Bronchial epithelial cell (primary cell): ENCODE data around the gene MRPL41. TPM values are rescaled to one million over a fixed set of nuclear protein-coding genes. Genes with fewer than 3 reads are reported as not detected.

Experiments
- DNase-seq: peaks from one replicate; pipeline ENCODE4 v3.0.0-alpha.2; 2010; ENCODE audit warnings: low read depth
- FAIRE-seq: peaks from 2 replicates; lab custom pipeline; 2011; peaks lifted over from hg19 to GRCh38; lab: Jason Lieb, UNC
- H3K27me3 ChIP-seq: 2 replicates; pipeline ENCODE4 v1.5.1; 2011; ENCODE audit warnings: low read length; ENCODE audit not compliant: control insufficient read depth, insufficient read depth
- H3K36me3 ChIP-seq: 2 replicates; pipeline ENCODE4 v1.5.1; 2011; ENCODE audit warnings: low read length; ENCODE audit not compliant: control insufficient read depth, insufficient read depth
- H3K4me3 ChIP-seq: 2 replicates; pipeline ENCODE4 v1.5.1; 2011; ENCODE audit warnings: mild to moderate bottlenecking, low read depth, low read length, control low read depth
- total RNA-seq: library from RNA; depleted of rRNA; stranded (reverse); fragments of >200 nt; gene quantifications from 2 replicates; pipeline ENCODE4 v1.2.1, GENCODE V29; 2014
- TF ChIP-seq, protein P1 (sequence below): IDR thresholded peaks from 2 replicates; pipeline ENCODE4 v1.5.1; 2011; ENCODE audit warnings: mild to moderate bottlenecking, moderate library complexity, low read length, control low read depth, inconsistent platforms; ENCODE audit not compliant: insufficient read depth, severe bottlenecking

The MRPL41 gene
- total RNA-seq, 1 donor from 2014 or later = 64.2 TPM

- Histone ChIP-seq H3K4me3 (no peak overlapping the region), H3K27me3 (no peaks in the 10 kb centered on the region), H3K36me3 (peaks cover 29% of the 10 kb centered on the region)
- TF ChIP-seq, protein P1, sequence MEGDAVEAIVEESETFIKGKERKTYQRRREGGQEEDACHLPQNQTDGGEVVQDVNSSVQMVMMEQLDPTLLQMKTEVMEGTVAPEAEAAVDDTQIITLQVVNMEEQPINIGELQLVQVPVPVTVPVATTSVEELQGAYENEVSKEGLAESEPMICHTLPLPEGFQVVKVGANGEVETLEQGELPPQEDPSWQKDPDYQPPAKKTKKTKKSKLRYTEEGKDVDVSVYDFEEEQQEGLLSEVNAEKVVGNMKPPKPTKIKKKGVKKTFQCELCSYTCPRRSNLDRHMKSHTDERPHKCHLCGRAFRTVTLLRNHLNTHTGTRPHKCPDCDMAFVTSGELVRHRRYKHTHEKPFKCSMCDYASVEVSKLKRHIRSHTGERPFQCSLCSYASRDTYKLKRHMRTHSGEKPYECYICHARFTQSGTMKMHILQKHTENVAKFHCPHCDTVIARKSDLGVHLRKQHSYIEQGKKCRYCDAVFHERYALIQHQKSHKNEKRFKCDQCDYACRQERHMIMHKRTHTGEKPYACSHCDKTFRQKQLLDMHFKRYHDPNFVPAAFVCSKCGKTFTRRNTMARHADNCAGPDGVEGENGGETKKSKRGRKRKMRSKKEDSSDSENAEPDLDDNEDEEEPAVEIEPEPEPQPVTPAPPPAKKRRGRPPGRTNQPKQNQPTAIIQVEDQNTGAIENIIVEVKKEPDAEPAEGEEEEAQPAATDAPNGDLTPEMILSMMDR = no peak
- DNase-seq = no peak
- no peak for FAIRE-seq
Measured at GRCh38 chr9:137575364-137575715, 23.7 kb downstream of the MRPL41 start.

DNA sequence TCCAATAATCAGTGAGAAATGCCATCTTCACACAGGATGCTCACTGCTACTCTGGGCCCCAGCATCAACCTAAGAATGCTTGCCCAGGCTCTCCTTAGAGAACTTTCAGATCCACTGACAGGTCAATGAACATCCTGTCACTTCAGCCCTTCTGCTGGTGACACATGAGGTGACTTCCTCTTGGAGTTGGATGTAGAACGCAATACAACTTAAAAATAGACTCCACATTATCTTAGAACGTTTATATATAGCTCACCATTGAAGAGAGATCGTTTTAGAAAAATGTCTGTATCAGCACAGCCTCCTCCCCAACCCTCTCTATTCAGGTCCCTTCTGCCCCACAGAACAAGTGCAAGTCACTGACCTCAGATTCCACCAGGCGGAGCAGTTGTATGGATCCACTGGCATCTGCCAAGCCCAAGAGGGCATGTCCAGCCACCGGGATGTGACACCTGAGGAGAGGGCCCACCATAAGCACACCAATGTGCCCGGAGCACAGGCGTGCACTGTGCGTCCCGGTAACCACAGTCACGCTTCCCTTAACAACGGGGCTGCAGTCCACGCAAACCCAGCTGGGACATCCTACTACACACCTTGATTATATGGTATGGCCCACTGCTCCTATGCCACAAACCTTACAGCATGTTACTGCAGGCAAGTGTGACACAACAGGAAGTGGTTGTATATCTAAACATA, 24.2 kb downstream of the MRPL41 start:
- no peak for FAIRE-seq
- DNase-seq = peak; percentile 72
- TF ChIP-seq, protein P1 = no peak
- H3K27me3 ChIP-seq = no peaks in the 10 kb centered on the region
- no peak overlapping the region for H3K4me3 ChIP-seq
- peaks cover 29% of the 10 kb centered on the region for H3K36me3 ChIP-seq

- peaks cover 31% of the 10 kb centered on the region for H3K36me3 ChIP-seq
- DNase-seq (peak; percentile 71), FAIRE-seq (no peak)
- no peaks in the 10 kb centered on the region for H3K27me3 ChIP-seq
- H3K4me3 ChIP-seq = peak within 1 kb of the TSS; percentile 89
- TF ChIP-seq, protein P1 = peak; percentile 96
Measured at GRCh38 chr9:137578518-137579258, 27.0 kb downstream of the MRPL41 start, which contains the start of gene DPH7. Gene DPH7, minus strand, starts transcription at chr9:137578925. Its CDS starts 148 bp downstream, at chr9:137578777.

DNA sequence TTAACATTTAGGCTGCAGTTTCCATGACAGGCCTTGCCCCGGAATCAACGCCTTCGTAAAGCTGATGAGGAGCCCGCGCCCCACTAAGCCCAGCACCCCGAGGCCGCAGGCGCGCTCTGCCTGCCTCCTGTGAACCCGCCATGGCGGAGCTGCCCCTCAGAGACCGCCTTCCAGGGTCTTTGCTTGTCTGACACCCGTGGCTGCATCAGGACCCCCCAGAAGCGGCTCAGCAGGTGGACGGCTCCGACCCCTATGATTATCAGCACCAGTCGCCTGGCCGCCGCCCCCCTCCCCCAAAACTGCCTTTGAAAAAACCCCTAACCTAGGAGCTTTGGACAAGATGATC, 27.6 kb downstream of the MRPL41 start:
- FAIRE-seq (no peak), DNase-seq (no peak)
- no peaks in the 10 kb centered on the region for H3K27me3 ChIP-seq
- TF ChIP-seq, protein P1 = no peak
- peaks cover 27% of the 10 kb centered on the region for H3K36me3 ChIP-seq
- peak overlapping the region; percentile 89 for H3K4me3 ChIP-seq

GRCh38 chr9:137580209-137580953, 28.7 kb downstream of the MRPL41 start:
- DNase-seq = no peak
- TF ChIP-seq, protein P1 = no peak
- Histone ChIP-seq H3K36me3 (peaks cover 19% of the 10 kb centered on the region), H3K4me3 (no peak overlapping the region), H3K27me3 (no peaks in the 10 kb centered on the region)
- FAIRE-seq = no peak
